Stimulated activated CD4-positive, alpha-beta T cell treated with anti-CD3 and anti-CD28 coated beads, Interleukin-1b, Interleukin-23, amount 100 ng/mL, for 4 hours (primary cell): ENCODE measurements around the gene TBC1D5.
"Not testable (repeated sequence)": the region's sequence is repeated elsewhere in the genome, so short reads cannot be mapped to it uniquely, and the experiment has no call there.

Experiments
- DNase-seq, 2 donors: peaks; one replicate each; pipeline ENCODE4 v3.0.0-alpha.2; 2020; ENCODE audit warnings: low read depth in 2 of 2

Gene TBC1D5

GRCh38 chr3:17356585-17356984 is 385.8 kb downstream of the TBC1D5 start:
- DNase-seq = no peak

- DNase-seq = no peak
Measured at GRCh38 chr3:17355591-17355990, 386.8 kb downstream of the TBC1D5 start.

GRCh38 chr3:17354341-17354740 is 388.1 kb downstream of the TBC1D5 start:
- no peak for DNase-seq

GRCh38 chr3:17352620-17353019 is 389.8 kb downstream of the TBC1D5 start:
- DNase-seq = no peak

- DNase-seq = not testable (repeated sequence)
Measured at GRCh38 chr3:17351193-17351592, 391.2 kb downstream of the TBC1D5 start.

GRCh38 chr3:17349093-17349492 is 393.3 kb downstream of the TBC1D5 start:
- no peak for DNase-seq

- no peak for DNase-seq
Measured at GRCh38 chr3:17342119-17342518, 400.3 kb downstream of the TBC1D5 start.

GRCh38 chr3:17340693-17341092 is 401.7 kb downstream of the TBC1D5 start:
- no peak for DNase-seq

- no peak for DNase-seq
Measured at GRCh38 chr3:17340261-17340660, 402.2 kb downstream of the TBC1D5 start.

GRCh38 chr3:17339132-17339575 is 403.3 kb downstream of the TBC1D5 start:
- no peak for DNase-seq

GRCh38 chr3:17336291-17336690 is 406.1 kb downstream of the TBC1D5 start:
- DNase-seq = no peak

- DNase-seq = no peak
Measured at GRCh38 chr3:17333893-17334292, 408.5 kb downstream of the TBC1D5 start.

- DNase-seq = no peak
Measured at GRCh38 chr3:17333446-17333845, 409.0 kb downstream of the TBC1D5 start.

GRCh38 chr3:17330660-17331059 is 411.8 kb downstream of the TBC1D5 start:
- no peak for DNase-seq

GRCh38 chr3:17329927-17330326 is 412.5 kb downstream of the TBC1D5 start:
- no peak for DNase-seq

GRCh38 chr3:17322106-17322793 is 420.2 kb downstream of the TBC1D5 start:
- DNase-seq = no peak

GRCh38 chr3:17320266-17320665 is 422.2 kb downstream of the TBC1D5 start:
- no peak for DNase-seq

- DNase-seq = no peak
Measured at GRCh38 chr3:17315897-17316296, 426.5 kb downstream of the TBC1D5 start.

GRCh38 chr3:17314171-17314570 is 428.3 kb downstream of the TBC1D5 start:
- DNase-seq = no peak

- no peak for DNase-seq
Measured at GRCh38 chr3:17313746-17314145, 428.7 kb downstream of the TBC1D5 start.

- DNase-seq = no peak
Measured at GRCh38 chr3:17310983-17311382, 431.4 kb downstream of the TBC1D5 start.

GRCh38 chr3:17307887-17308286 is 434.5 kb downstream of the TBC1D5 start:
- DNase-seq = no peak

GRCh38 chr3:17307482-17307881 is 434.9 kb downstream of the TBC1D5 start:
- DNase-seq = no peak

GRCh38 chr3:17304969-17305368 is 437.5 kb downstream of the TBC1D5 start:
- no peak for DNase-seq
